KOPT-K1 (cell line): ENCODE data around the gene MEAF6.

ENCODE experiments used
- H3K27ac ChIP-seq: fragments of 200-600 bp; sonication (generic); 2 replicates; pipeline ENCODE4 v1.5.1; 2016; ENCODE audit warnings: antibody characterized with exemption, mild to moderate bottlenecking, low read depth, low read length; ENCODE audit not compliant: poor library complexity, severe bottlenecking
- H3K36me3 ChIP-seq: fragments of 200-600 bp; sonication (generic); 2 replicates; pipeline ENCODE4 v1.5.1; 2017; ENCODE audit warnings: antibody characterized with exemption, mild to moderate bottlenecking, low read length, moderate library complexity; ENCODE audit not compliant: insufficient read depth
- H3K9me3 ChIP-seq: fragments of 200-600 bp; sonication (generic); 2 replicates; pipeline ENCODE4 v1.5.1; 2017; ENCODE audit warnings: antibody characterized with exemption, low read length, mild to moderate bottlenecking; ENCODE audit not compliant: insufficient read depth, poor library complexity, severe bottlenecking

Gene MEAF6

DNA sequence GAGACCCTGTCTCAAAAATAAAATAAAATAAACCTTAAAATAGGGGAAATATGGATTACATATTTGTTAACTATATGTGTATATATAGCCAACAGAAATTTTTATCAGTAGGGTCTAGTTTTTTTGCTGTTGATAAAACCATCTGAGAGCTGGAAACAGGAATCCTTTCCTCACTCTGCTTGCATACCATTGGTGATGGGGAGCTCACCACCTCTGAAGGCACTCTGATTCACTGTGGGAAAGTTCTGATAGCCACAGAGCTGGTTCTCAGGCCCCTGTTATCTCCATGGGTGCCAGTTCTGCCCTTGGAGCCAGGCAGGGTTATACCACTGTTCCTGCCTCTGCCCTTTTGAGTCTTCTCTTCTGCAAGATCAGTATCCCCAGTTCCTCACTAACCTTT is 58.0 kb downstream of the MEAF6 start:
- no peak overlapping the region for H3K27ac ChIP-seq
- H3K36me3 ChIP-seq: no peaks in the 10 kb centered on the region
- H3K9me3 ChIP-seq: no peaks in the 10 kb centered on the region

DNA sequence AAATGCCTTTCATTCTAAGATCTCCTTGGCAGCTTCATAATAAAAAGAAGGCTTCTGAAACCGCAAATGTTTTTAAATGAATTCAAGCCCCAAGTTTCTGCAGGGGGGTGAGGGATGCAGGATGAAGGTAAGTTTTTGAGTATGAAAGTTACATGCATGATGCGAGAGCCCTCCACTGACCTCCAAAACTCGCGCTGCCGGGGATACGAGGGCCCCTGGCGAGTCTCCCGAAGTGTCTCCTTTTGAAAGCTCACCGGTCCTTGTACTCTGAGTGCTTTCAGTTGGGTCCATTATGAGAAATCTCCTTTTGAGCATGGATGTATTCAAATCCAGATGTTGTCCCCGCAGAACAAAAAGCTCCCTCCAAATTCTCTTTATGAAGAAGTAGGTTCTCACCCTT is 59.0 kb downstream of the MEAF6 start:
- H3K27ac ChIP-seq: no peak overlapping the region
- H3K36me3 ChIP-seq: no peaks in the 10 kb centered on the region
- H3K9me3 ChIP-seq: no peaks in the 10 kb centered on the region

DNA sequence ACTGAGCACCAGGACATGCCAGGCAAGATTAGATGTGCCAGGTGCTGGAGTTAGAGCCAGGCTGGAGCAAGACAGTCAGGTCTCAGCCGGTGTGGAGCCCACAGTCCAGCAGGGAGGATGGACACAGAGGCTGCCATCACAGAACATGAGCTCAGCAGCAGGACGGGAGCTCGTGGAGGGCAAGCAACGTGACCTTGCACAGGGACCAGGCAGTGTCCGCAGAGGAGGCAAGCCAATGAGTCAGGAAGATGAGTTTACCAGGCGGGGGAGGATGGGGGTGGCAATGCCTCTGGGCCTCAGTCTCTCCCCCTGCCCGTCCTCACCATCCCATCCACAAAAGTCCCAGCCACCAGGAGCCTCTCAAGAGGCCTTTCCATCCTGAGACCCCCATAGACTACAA is 60.9 kb downstream of the MEAF6 start:
- no peaks in the 10 kb centered on the region for H3K36me3 ChIP-seq

DNA sequence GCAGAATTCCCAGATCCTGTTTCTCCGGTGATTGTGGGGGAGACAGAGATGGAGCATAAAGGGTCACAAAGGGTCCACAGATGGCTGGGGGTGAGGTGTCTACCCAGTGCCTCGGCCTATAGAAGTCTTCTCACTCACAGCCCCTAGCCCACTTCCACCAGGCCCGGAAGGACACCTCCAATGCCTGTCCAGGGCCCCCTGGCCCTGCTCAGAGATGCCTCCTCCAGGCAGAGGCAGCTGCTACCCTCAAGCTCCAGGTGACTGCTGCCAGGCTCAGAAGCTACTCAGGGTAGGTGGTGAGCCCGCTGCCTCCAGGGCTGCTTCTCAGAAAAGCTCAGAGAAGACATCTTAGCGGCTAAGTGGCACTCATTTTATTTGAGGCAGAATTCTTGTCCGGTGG is 62.1 kb downstream of the MEAF6 start:
- Histone ChIP-seq H3K27ac (no peak overlapping the region), H3K36me3 (no peaks in the 10 kb centered on the region), H3K9me3 (no peaks in the 10 kb centered on the region)

More for the DNA sequence above, 60.9 kb downstream of the MEAF6 start:
- Histone ChIP-seq H3K9me3 (no peaks in the 10 kb centered on the region), H3K27ac (no peak overlapping the region)

DNA sequence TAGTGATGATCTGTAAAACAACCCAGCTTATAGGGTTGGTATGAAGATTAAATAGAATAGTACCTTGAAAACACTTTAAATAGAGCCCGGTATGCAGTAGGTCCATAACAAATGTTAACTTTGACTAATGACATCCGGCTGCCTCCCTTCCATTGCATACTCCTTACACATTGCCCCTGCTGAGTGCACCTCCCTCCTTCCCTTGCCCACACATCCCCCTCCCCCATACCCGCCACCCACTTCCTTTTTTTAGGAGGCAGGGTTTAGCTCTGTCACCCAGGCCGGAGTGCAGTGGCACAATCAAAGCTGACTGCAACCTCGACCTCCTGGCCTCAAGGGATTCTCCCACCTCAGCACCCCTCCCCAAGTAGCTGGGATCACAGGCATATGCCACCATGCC is 64.6 kb downstream of the MEAF6 start:
- H3K9me3 ChIP-seq: no peaks in the 10 kb centered on the region
- no peak overlapping the region for H3K27ac ChIP-seq
- H3K36me3 ChIP-seq: no peaks in the 10 kb centered on the region

DNA sequence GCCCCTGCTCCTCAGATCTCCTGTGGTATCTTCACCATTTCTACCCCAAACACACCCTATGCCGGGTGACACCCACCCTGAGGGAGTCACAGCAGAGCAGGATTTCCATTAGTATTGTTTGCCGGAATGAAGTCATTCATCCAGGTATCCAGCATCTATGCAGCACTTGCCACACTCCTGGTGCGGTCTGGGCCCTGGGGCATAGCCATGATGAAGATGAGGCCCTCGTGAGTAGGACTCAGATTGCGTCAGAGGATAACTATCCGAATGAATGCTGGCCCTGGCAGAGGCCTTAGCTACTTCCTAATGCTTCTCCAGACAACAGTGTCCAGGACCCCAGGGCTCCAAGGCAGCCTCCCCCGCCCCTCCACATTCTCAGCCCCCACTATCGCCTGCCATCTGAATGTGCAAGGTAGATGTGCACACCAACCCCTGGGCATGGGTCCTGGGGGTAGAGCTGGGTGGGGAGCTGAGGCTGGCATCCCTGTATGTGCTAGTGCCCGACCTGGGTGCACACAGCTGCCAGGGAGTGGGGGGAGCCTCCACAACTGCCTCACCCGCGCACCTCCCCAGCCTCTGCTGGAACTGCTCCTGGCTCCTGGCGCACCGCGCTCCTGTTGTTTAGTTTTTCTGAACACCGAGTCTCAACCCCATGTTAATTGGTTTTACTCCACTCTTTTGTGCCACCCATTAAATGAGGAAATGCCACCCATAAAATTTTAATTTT is 65.7 kb downstream of the MEAF6 start:
- Histone ChIP-seq H3K9me3 (no peaks in the 10 kb centered on the region), H3K36me3 (no peaks in the 10 kb centered on the region), H3K27ac (no peak overlapping the region)

DNA sequence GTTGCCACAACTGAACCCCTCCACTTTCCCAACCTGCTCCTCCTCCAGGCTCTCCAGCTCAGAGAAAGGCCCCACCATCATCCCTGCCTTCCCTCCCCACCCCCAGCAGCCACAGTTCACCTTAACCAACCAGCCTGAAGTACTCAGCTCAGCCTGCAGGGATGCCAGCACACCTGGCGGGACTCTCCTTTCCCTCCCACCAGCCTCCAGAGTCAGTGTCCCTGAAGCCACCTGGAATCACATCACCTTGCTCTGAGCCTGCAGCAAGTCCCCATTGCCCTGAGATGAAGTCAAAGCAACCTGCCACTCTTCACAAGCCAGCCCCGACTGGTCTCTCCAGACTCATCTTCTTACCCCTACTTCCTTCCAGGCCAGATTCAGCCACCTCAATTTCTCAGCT is 66.4 kb downstream of the MEAF6 start:
- H3K9me3 ChIP-seq: no peaks in the 10 kb centered on the region
- H3K27ac ChIP-seq: no peak overlapping the region
- no peaks in the 10 kb centered on the region for H3K36me3 ChIP-seq

DNA sequence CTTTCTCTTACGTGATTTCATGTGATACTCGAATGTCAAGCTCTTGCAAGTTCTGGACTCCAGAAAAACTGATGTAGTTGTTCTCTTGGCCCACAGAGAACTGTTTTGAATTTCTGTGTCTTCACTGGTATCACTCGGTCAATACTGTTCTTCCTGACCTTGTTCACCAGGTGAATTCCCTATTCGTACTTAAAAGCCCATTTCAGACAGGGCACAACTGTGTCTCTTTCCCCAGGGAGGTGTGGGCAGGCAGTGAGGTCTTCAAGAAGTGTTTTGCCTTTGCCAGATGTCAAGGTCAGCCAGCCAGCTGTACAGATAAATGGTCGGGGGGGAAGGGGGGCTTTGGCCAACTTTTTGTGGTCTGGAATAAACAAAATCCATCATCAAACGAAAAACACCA is 67.7 kb downstream of the MEAF6 start:
- no peak overlapping the region for H3K27ac ChIP-seq
- H3K36me3 ChIP-seq: no peaks in the 10 kb centered on the region
- no peaks in the 10 kb centered on the region for H3K9me3 ChIP-seq

DNA sequence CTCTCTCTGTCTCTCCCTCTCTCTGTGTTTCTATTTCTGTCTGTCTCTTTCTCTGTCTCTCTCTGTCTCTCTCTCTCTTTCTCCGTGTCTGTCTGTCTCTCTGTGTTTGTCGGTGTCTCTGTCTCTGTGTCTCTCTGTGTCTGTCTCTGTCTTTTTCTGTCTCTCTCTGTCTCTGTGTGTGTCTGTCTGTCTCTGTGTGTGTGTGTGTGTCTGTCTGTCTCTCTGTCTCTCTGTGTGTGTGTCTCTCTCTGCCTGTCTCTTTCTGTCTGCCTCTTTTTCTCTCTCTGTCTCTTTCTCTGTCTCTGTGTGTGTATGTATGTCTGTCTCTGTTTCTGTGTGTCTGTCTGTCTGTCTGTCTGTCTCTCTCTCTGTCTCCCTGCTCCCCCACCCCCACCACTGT is 71.9 kb downstream of the MEAF6 start:
- Histone ChIP-seq H3K36me3 (no peaks in the 10 kb centered on the region), H3K27ac (no peak overlapping the region), H3K9me3 (no peaks in the 10 kb centered on the region)
